BJ (cell line): ENCODE results near the gene EXOG. TPM values are rescaled to one million over a fixed set of nuclear protein-coding genes. Genes with fewer than 3 reads are reported as not detected.
"Not testable (repeated sequence)": the region's sequence is repeated elsewhere in the genome, so short reads cannot be mapped to it uniquely, and the experiment has no call there.

ENCODE experiments used
- CTCF ChIA-PET: fragments of 350-600 bp; formaldehyde crosslinking; extraction: SDS; loops from one replicate; lab custom pipeline; 2021; ENCODE audit warnings: antibody characterized with exemption, inconsistent platforms; lab: Yijun Ruan, JAX
- POLR2A ChIA-PET: fragments of 300-600 bp; sonication (Branson Sonifier 250); formaldehyde crosslinking; extraction: SDS; loops from one replicate; lab custom pipeline; 2021; ENCODE audit warnings: antibody characterized with exemption; lab: Charles Lee
- DNase-seq: peaks from one replicate; pipeline ENCODE4 v3.0.0-alpha.2; 2011; ENCODE audit warnings: low read depth
- H3K27me3 ChIP-seq: 2 replicates; pipeline ENCODE4 v1.6.0; 2011; ENCODE audit warnings: low read length; ENCODE audit not compliant: control insufficient read depth, insufficient read depth
- H3K36me3 ChIP-seq: 2 replicates; pipeline ENCODE4 v1.5.1; 2011; ENCODE audit warnings: low read length; ENCODE audit not compliant: control insufficient read depth, insufficient read depth
- H3K4me3 ChIP-seq: 2 replicates; pipeline ENCODE4 v1.5.1; 2011; ENCODE audit warnings: low read depth, mild to moderate bottlenecking, control low read depth, low read length
- CTCF ChIP-seq: IDR thresholded peaks from 2 replicates; pipeline ENCODE4 v1.5.1; 2011; ENCODE audit warnings: low read depth, mild to moderate bottlenecking, control low read depth, inconsistent platforms, low read length, moderate library complexity; ENCODE audit not compliant: insufficient read depth
- polyA plus RNA-seq: library from polyadenylated mRNA; depleted of rRNA; stranded (reverse); fragments of >200 nt; gene quantifications from 2 replicates; pipeline ENCODE4 v1.2.3, GENCODE V29; 2011

Gene EXOG
- polyA plus RNA-seq, 1 experiment, result 7.5 TPM

- Histone ChIP-seq H3K27me3 (no peaks in the 10 kb centered on the region), H3K4me3 (no peak overlapping the region), H3K36me3 (no peaks in the 10 kb centered on the region)
- no peak for TF ChIP-seq CTCF
- DNase-seq, result no peak
- ChIA-PET POLR2A (no interaction called here), CTCF (interaction anchor here (0.9 kb wide), 1 partner anchor 87 kb away, joined by 3 read pairs; no protein-coding TSS in a partner anchor)
Observed at GRCh38 chr3:38564631-38565338, 68.6 kb downstream of the EXOG start.

- no peak for DNase-seq
- no peak overlapping the region for H3K4me3 ChIP-seq
- TF ChIP-seq CTCF, result no peak
- no peaks in the 10 kb centered on the region for H3K27me3 ChIP-seq
- ChIA-PET CTCF (interaction anchor here (0.9 kb wide), 1 partner anchor 86 kb away, joined by 3 read pairs; no protein-coding TSS in a partner anchor), POLR2A (no interaction called here)
- H3K36me3 ChIP-seq, result no peaks in the 10 kb centered on the region
Observed at GRCh38 chr3:38565339-38566214, 69.4 kb downstream of the EXOG start.

GRCh38 chr3:38566215-38566528 is 70.0 kb downstream of the EXOG start:
- no peak overlapping the region for H3K4me3 ChIP-seq
- TF ChIP-seq CTCF, result no peak
- no peaks in the 10 kb centered on the region for H3K27me3 ChIP-seq
- CTCF ChIA-PET, result no interaction called here
- no peaks in the 10 kb centered on the region for H3K36me3 ChIP-seq
- POLR2A ChIA-PET, result no interaction called here
- no peak for DNase-seq

- H3K4me3 ChIP-seq, POLR2A ChIA-PET, DNase-seq, H3K27me3 ChIP-seq, H3K36me3 ChIP-seq, CTCF ChIA-PET: not testable (repeated sequence)
Observed at GRCh38 chr3:38566794-38567193, 70.7 kb downstream of the EXOG start.

GRCh38 chr3:38567498-38567897 is 71.4 kb downstream of the EXOG start:
- POLR2A ChIA-PET, result no interaction called here
- Histone ChIP-seq H3K27me3 (no peaks in the 10 kb centered on the region), H3K36me3 (no peaks in the 10 kb centered on the region), H3K4me3 (no peak overlapping the region)
- no peak for TF ChIP-seq CTCF
- no peak for DNase-seq
- CTCF ChIA-PET, result no interaction called here
